Measurements from ENCODE around the gene ETV7.

ETV7 gene

DNA sequence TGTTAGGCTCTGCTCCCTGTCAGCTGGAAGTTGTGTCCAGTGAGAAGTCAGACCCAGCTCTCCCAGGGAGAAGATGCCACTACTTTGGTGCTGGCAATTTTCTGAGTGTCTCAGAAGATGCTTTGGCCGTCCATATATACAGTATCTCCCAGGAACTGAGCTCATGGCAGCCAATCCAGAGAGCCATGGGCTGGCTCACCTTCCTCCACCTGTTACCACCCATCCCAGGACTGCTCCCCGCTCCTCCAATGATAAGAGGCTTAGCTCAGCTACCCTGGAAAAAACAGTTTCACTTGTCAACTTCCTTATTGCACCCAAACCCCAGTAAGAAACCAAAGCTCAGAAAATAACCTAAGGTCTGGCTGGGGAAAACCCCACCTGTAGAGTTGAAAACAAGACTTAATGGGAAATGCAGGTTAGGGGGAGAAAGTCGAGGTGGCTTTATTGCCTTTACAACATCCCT, 50.7 kb downstream of the ETV7 start, which contains the start of gene BNIP5:
Gene BNIP5 (minus strand): TSS at position 110 of the 463 bp plus-strand sequence. CDS start 6,198 bp downstream, outside the sequence.
- TF ChIP-seq SUZ12 (IDR thresholded peaks at IDR 0.05; ENCODE audit: extremely low read depth, insufficient read depth, insufficient read length) (no peak), ZNF274 (IDR thresholded peaks at IDR 0.05; ENCODE audit: low read depth, low read length) (no peak), YY1 (IDR thresholded peaks at IDR 0.05; ENCODE audit: insufficient read depth, insufficient read length) (no peak)
- Histone ChIP-seq H3K9me3 (ENCODE audit: insufficient read depth, low read length) (no peaks in the 10 kb centered on the region), H3K4me3 (ENCODE audit: insufficient read length, low read depth) (no peak within 1 kb of the TSS), H3K4me1 (ENCODE audit: insufficient read depth, insufficient read length) (peaks cover 11% of the 10 kb centered on the region), H3K9ac (ENCODE audit: insufficient read length, low read depth) (no peak within 1 kb of the TSS), H3K36me3 (ENCODE audit: insufficient read depth, insufficient read length, low read length) (no peaks in the 10 kb centered on the region), H3K27me3 (ENCODE audit: insufficient read depth, insufficient read length) (peaks cover 13% of the 10 kb centered on the region)
- no peak for DNase-seq (ENCODE audit: low read depth, low spot score)

DNA sequence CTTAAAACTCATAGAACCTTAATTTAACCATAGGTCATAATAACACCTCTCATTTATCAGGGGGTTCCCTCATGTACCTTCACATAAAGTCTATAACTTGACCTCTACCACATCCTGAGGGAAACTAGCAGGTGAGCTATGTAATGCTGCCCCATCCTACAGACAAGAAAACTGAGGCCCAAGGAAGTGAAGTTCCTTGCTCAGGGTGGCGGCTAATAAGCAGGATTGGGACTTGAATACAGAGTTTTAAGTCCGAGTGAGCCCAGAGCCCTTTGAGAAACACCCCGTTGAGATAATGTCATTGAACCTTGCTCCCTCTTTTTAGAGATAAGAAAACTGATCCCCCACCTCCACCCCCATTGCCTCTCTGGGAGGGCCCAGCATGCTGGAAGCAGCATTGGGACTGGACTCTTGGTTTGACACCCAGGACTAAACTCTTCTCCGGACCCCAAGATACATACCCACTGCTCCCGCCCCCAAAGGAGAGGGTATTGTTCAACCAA, 51.2 kb downstream of the ETV7 start:
- H3K36me3 ChIP-seq (ENCODE audit: insufficient read depth, insufficient read length, low read length), result no peaks in the 10 kb centered on the region
- no peaks in the 10 kb centered on the region for H3K9me3 ChIP-seq (ENCODE audit: insufficient read depth, low read length)
- TF ChIP-seq ZNF274 (IDR thresholded peaks at IDR 0.05; ENCODE audit: low read depth, low read length) (no peak), YY1 (IDR thresholded peaks at IDR 0.05; ENCODE audit: insufficient read depth, insufficient read length) (no peak), SUZ12 (IDR thresholded peaks at IDR 0.05; ENCODE audit: extremely low read depth, insufficient read depth, insufficient read length) (no peak)
- H3K27me3 ChIP-seq (ENCODE audit: insufficient read depth, insufficient read length), result peaks cover 13% of the 10 kb centered on the region
- H3K9ac ChIP-seq (ENCODE audit: insufficient read length, low read depth), result no peak overlapping the region
- DNase-seq (ENCODE audit: low read depth, low spot score), result no peak
- H3K4me1 ChIP-seq (ENCODE audit: insufficient read depth, insufficient read length), result peaks cover 11% of the 10 kb centered on the region
- no peak overlapping the region for H3K4me3 ChIP-seq (ENCODE audit: insufficient read length, low read depth)

GRCh38 chr6:36335465-36336207, 51.8 kb downstream of the ETV7 start:
- no peak overlapping the region for H3K9ac ChIP-seq (ENCODE audit: insufficient read length, low read depth)
- H3K27me3 ChIP-seq (ENCODE audit: insufficient read depth, insufficient read length), result peaks cover 13% of the 10 kb centered on the region
- DNase-seq (ENCODE audit: low read depth, low spot score), result no peak

DNA sequence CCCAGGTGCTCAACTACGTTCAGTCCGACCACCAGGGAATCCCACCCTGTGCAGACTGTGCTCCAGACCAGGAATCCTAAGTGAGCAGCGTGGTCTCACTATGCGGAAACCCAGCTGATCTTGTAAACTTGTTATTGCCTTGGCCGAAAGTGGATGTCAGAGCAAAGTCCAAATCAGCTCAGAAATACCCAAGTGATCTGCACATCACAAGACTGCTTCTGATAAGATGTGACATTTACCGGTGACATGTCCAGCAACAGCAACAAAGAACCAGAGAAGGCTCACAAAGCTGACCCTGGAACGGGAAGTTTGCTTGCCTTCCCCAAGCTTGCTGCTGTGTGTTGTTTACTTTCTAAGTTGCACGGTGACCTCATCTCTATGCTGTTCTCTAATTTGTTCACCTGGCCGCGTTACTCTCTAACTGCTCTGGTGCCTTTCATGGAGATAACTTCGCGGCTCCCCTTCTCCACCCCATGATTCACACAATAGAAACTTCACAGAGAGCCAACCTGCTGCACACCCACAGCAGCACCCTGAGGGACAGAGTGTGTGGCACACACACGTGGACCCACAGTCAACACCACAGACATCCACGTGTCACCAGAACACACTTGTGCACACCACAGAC, 52.5 kb downstream of the ETV7 start:
- Histone ChIP-seq H3K9me3 (ENCODE audit: insufficient read depth, low read length) (no peaks in the 10 kb centered on the region), H3K4me1 (ENCODE audit: insufficient read depth, insufficient read length) (peaks cover 13% of the 10 kb centered on the region), H3K27me3 (ENCODE audit: insufficient read depth, insufficient read length) (peaks cover 10% of the 10 kb centered on the region), H3K4me3 (ENCODE audit: insufficient read length, low read depth) (no peak overlapping the region), H3K9ac (ENCODE audit: insufficient read length, low read depth) (no peak overlapping the region), H3K36me3 (ENCODE audit: insufficient read depth, insufficient read length, low read length) (no peaks in the 10 kb centered on the region)
- no peak for TF ChIP-seq ZNF274 (IDR thresholded peaks at IDR 0.05; ENCODE audit: low read depth, low read length)
- no peak for TF ChIP-seq YY1 (IDR thresholded peaks at IDR 0.05; ENCODE audit: insufficient read depth, insufficient read length)
- no peak for TF ChIP-seq SUZ12 (IDR thresholded peaks at IDR 0.05; ENCODE audit: extremely low read depth, insufficient read depth, insufficient read length)
- DNase-seq (ENCODE audit: low read depth, low spot score), result no peak

More at GRCh38 chr6:36335465-36336207, 51.8 kb downstream of the ETV7 start:
- TF ChIP-seq ZNF274 (IDR thresholded peaks at IDR 0.05; ENCODE audit: low read depth, low read length), result no peak
- TF ChIP-seq YY1 (IDR thresholded peaks at IDR 0.05; ENCODE audit: insufficient read depth, insufficient read length), result no peak
- TF ChIP-seq SUZ12 (IDR thresholded peaks at IDR 0.05; ENCODE audit: extremely low read depth, insufficient read depth, insufficient read length), result no peak
- Histone ChIP-seq H3K4me3 (ENCODE audit: insufficient read length, low read depth) (no peak overlapping the region), H3K9me3 (ENCODE audit: insufficient read depth, low read length) (no peaks in the 10 kb centered on the region), H3K4me1 (ENCODE audit: insufficient read depth, insufficient read length) (peaks cover 11% of the 10 kb centered on the region), H3K36me3 (ENCODE audit: insufficient read depth, insufficient read length, low read length) (no peaks in the 10 kb centered on the region)

GRCh38 chr6:36333931-36334725, 53.3 kb downstream of the ETV7 start:
- no peak overlapping the region for H3K9ac ChIP-seq (ENCODE audit: insufficient read length, low read depth)
- no peaks in the 10 kb centered on the region for H3K9me3 ChIP-seq (ENCODE audit: insufficient read depth, low read length)
- DNase-seq (ENCODE audit: low read depth, low spot score), result no peak
- no peak overlapping the region for H3K4me3 ChIP-seq (ENCODE audit: insufficient read length, low read depth)
- H3K36me3 ChIP-seq (ENCODE audit: insufficient read depth, insufficient read length, low read length), result no peaks in the 10 kb centered on the region
- TF ChIP-seq SUZ12 (IDR thresholded peaks at IDR 0.05; ENCODE audit: extremely low read depth, insufficient read depth, insufficient read length), result no peak
- TF ChIP-seq ZNF274 (IDR thresholded peaks at IDR 0.05; ENCODE audit: low read depth, low read length), result no peak
- no peak for TF ChIP-seq YY1 (IDR thresholded peaks at IDR 0.05; ENCODE audit: insufficient read depth, insufficient read length)
- H3K27me3 ChIP-seq (ENCODE audit: insufficient read depth, insufficient read length), result peaks cover 2% of the 10 kb centered on the region
- H3K4me1 ChIP-seq (ENCODE audit: insufficient read depth, insufficient read length), result peaks cover 15% of the 10 kb centered on the region

DNA sequence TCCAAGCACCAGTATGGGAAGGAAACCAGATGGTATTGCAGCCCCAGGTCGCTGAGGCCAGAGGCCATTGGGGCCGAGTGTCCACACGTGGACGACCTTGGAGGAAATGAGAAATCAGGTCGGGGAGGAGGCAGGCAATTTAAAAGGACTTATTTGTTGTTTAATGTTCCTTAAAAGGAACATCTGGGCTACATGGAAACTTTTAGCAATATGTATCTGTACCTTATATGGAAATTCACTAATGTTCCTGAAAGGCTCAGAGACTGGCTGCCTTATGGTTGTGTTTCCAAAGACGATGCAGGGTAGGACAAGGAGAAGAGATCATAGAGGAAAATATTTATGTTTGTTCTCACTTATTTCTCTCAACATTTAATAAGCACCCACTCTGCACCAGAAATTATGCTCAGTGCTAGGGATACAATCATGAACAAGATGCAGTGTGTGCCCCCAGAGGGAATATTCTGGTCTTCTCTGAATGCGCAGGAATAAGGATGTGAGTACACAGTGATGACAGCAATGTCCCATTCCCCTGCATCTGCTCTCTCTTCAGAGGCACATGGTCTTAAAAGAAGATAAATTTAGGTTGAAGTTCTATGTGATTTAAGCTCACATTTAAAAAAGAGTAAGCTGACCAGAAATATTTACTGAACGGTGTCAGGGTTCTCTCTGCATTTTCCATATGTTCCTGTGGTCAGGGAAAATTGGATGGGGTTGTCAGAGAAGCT, 54.1 kb downstream of the ETV7 start:
- peaks cover 15% of the 10 kb centered on the region for H3K4me1 ChIP-seq (ENCODE audit: insufficient read depth, insufficient read length)
- H3K9ac ChIP-seq (ENCODE audit: insufficient read length, low read depth), result no peak overlapping the region
- no peak for DNase-seq (ENCODE audit: low read depth, low spot score)
- TF ChIP-seq ZNF274 (IDR thresholded peaks at IDR 0.05; ENCODE audit: low read depth, low read length) (no peak), SUZ12 (IDR thresholded peaks at IDR 0.05; ENCODE audit: extremely low read depth, insufficient read depth, insufficient read length) (no peak), YY1 (IDR thresholded peaks at IDR 0.05; ENCODE audit: insufficient read depth, insufficient read length) (no peak)
- H3K27me3 ChIP-seq (ENCODE audit: insufficient read depth, insufficient read length), result no peaks in the 10 kb centered on the region
- H3K4me3 ChIP-seq (ENCODE audit: insufficient read length, low read depth), result no peak overlapping the region
- H3K9me3 ChIP-seq (ENCODE audit: insufficient read depth, low read length), result no peaks in the 10 kb centered on the region
- H3K36me3 ChIP-seq (ENCODE audit: insufficient read depth, insufficient read length, low read length), result no peaks in the 10 kb centered on the region
